Neural cell (in vitro differentiated cells): ENCODE data around the gene ZNF587B. TPM values are rescaled to one million over a fixed set of nuclear protein-coding genes. Genes with fewer than 3 reads are reported as not detected.

Experiments
- H2AFZ ChIP-seq: fragments of 200-600, 300-800 bp; sonication (generic), shearing (Covaris generic); 2 replicates; pipeline ENCODE4 v1.6.0; 2014; ENCODE audit warnings: low read depth, mild to moderate bottlenecking, antibody characterized with exemption, low read length, moderate library complexity
- H3F3A ChIP-seq: fragments of 200-600 bp; shearing (Covaris generic); 2 replicates; pipeline ENCODE4 v1.6.1; 2016; ENCODE audit warnings: mild to moderate bottlenecking, moderate library complexity, mixed read lengths, antibody characterized with exemption, low read length; ENCODE audit not compliant: insufficient read depth, poor library complexity, severe bottlenecking
- H3K27ac ChIP-seq: fragments of 200-600, 300-800 bp; sonication (generic), shearing (Covaris generic); 2 replicates; pipeline ENCODE4 v1.5.1; 2014; ENCODE audit warnings: mild to moderate bottlenecking, low read length, moderate library complexity
- H3K27me3 ChIP-seq: fragments of 300-800, 200-600 bp; sonication (generic), shearing (Covaris generic); 2 replicates; pipeline ENCODE4 v1.6.0; 2014; ENCODE audit warnings: mild to moderate bottlenecking, low read depth, low read length, moderate library complexity; ENCODE audit not compliant: insufficient read depth
- H3K36me3 ChIP-seq: fragments of 300-800, 200-600 bp; sonication (generic), shearing (Covaris generic); 2 replicates; pipeline ENCODE4 v1.5.1; 2014; ENCODE audit warnings: mild to moderate bottlenecking, antibody characterized with exemption, low read length, moderate library complexity; ENCODE audit not compliant: insufficient read depth
- H3K4me2 ChIP-seq: fragments of 300-800, 200-600 bp; sonication (generic), shearing (Covaris generic); 2 replicates; pipeline ENCODE4 v1.6.0; 2014; ENCODE audit warnings: mild to moderate bottlenecking, low read length
- H3K4me3 ChIP-seq: fragments of 300-800, 200-600 bp; sonication (generic), shearing (Covaris generic); 2 replicates; pipeline ENCODE4 v1.5.1; 2014; ENCODE audit warnings: mild to moderate bottlenecking, low read length, moderate library complexity
- H3K79me2 ChIP-seq: fragments of 200-600 bp; shearing (Covaris generic); replicated peaks from 2 replicates; pipeline ENCODE4 v1.6.0; 2014; ENCODE audit warnings: mild to moderate bottlenecking, low read length, moderate library complexity; ENCODE audit not compliant: insufficient read depth
- H3K9ac ChIP-seq: fragments of 300-800, 200-600 bp; sonication (generic), shearing (Covaris generic); 2 replicates; pipeline ENCODE4 v1.6.1; 2016; ENCODE audit warnings: mild to moderate bottlenecking, low read length, mixed read lengths
- H3K9me2 ChIP-seq: fragments of 200-600 bp; shearing (Covaris generic); 2 replicates; pipeline ENCODE4 v1.6.1; 2016; ENCODE audit warnings: mild to moderate bottlenecking, low read length, mixed read lengths; ENCODE audit not compliant: insufficient read depth
- H3K9me3 ChIP-seq: fragments of 200-600, 300-800 bp; sonication (generic), shearing (Covaris generic); 2 replicates; pipeline ENCODE4 v1.6.1; 2016; ENCODE audit warnings: mild to moderate bottlenecking, mixed run types, low read length, moderate library complexity, mixed read lengths
- H4K20me1 ChIP-seq: fragments of 200-600 bp; shearing (Covaris generic); 2 replicates; pipeline ENCODE4 v1.6.1; 2016; ENCODE audit warnings: mild to moderate bottlenecking, mixed run types; ENCODE audit not compliant: insufficient read depth
- EP300 ChIP-seq: fragments of 450-650 bp; conservative IDR thresholded peaks from 2 replicates; pipeline ENCODE4 v1.6.1; 2014; ENCODE audit warnings: antibody characterized with exemption, mild to moderate bottlenecking, moderate library complexity; ENCODE audit not compliant: poor library complexity, severe bottlenecking
- EZH2 ChIP-seq: fragments of 200-600, 300-800 bp; shearing (Covaris generic), sonication (generic); IDR thresholded peaks from 2 replicates; pipeline ENCODE4 v1.6.1; 2014; ENCODE audit warnings: antibody characterized with exemption, low read length, borderline replicate concordance, mild to moderate bottlenecking; ENCODE audit not compliant: insufficient read depth, poor library complexity, severe bottlenecking
- MXI1 ChIP-seq: fragments of 450-650 bp; conservative IDR thresholded peaks from 2 replicates; pipeline ENCODE4 v1.6.1; 2014; ENCODE audit warnings: antibody characterized with exemption, mild to moderate bottlenecking; ENCODE audit not compliant: poor library complexity, severe bottlenecking
- SMC3 ChIP-seq: fragments of 450-650 bp; conservative IDR thresholded peaks from 2 replicates; pipeline ENCODE4 v1.6.1; 2014; ENCODE audit warnings: antibody characterized with exemption, mild to moderate bottlenecking, moderate library complexity; ENCODE audit not compliant: poor library complexity
- TAF1 ChIP-seq: IDR thresholded peaks from 2 replicates; pipeline ENCODE4 v1.6.1; 2012; ENCODE audit warnings: low read depth
- polyA plus RNA-seq: library from polyadenylated mRNA; depleted of rRNA; stranded (reverse); fragments of >200 nt; gene quantifications from 2 replicates; pipeline ENCODE4 v1.2.3, GENCODE V29; 2014
- TF ChIP-seq, protein P1 (sequence below): fragments of 450-650 bp; IDR thresholded peaks from 2 replicates; pipeline ENCODE4 v1.5.1; 2014; ENCODE audit warnings: antibody characterized with exemption, mild to moderate bottlenecking, moderate library complexity; ENCODE audit not compliant: poor library complexity, severe bottlenecking
- TF ChIP-seq, protein P2 (sequence below): IDR thresholded peaks from 2 replicates; pipeline ENCODE4 v1.6.1; 2012; ENCODE audit warnings: borderline replicate concordance

The ZNF587B gene
- polyA plus RNA-seq, 1 donor from 2014 or later: 5.7 TPM

GRCh38 chr19:57887195-57887941 lies 57.3 kb downstream of the ZNF587B start:
- TF ChIP-seq, protein P1, sequence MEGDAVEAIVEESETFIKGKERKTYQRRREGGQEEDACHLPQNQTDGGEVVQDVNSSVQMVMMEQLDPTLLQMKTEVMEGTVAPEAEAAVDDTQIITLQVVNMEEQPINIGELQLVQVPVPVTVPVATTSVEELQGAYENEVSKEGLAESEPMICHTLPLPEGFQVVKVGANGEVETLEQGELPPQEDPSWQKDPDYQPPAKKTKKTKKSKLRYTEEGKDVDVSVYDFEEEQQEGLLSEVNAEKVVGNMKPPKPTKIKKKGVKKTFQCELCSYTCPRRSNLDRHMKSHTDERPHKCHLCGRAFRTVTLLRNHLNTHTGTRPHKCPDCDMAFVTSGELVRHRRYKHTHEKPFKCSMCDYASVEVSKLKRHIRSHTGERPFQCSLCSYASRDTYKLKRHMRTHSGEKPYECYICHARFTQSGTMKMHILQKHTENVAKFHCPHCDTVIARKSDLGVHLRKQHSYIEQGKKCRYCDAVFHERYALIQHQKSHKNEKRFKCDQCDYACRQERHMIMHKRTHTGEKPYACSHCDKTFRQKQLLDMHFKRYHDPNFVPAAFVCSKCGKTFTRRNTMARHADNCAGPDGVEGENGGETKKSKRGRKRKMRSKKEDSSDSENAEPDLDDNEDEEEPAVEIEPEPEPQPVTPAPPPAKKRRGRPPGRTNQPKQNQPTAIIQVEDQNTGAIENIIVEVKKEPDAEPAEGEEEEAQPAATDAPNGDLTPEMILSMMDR: peak; percentile 40
- no peak for TF ChIP-seq TAF1
- Histone ChIP-seq H3K27ac (peak overlapping the region; percentile 85), H3K9me2 (no peaks in the 10 kb centered on the region), H3K4me3 (peak overlapping the region; percentile 80), H3K36me3 (no peaks in the 10 kb centered on the region), H3K9me3 (no peaks in the 10 kb centered on the region), H3K9ac (peak overlapping the region; percentile 82), H3K4me2 (peak overlapping the region; percentile 46), H3F3A (no peaks in the 10 kb centered on the region), H2AFZ (no peak overlapping the region), H4K20me1 (no peaks in the 10 kb centered on the region), H3K27me3 (no peaks in the 10 kb centered on the region), H3K79me2 (peaks cover 32% of the 10 kb centered on the region)

DNA sequence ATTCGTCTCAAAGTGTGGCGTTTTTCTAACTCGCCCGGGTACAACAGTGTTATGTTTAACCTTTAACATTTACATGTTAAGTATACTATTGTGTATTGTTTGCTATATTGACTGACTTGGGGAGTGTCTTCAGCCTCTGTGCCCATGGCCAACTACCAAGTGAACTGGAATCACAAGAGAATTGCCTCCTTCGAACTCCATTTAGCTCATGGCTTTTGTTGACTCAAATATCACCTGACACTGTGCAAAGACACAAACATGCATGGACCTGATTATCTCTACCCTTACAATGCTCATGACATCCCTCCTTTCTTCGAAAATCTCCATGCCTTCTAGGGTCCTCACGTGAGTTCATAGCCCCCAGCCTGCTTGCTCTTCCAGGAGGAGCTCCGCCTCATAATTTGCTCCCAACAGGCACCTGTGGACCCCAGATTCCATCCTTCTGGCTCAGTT lies 58.0 kb downstream of the ZNF587B start:
- Histone ChIP-seq H3K27ac (peak overlapping the region; percentile 85), H3K36me3 (no peaks in the 10 kb centered on the region), H3K9me2 (no peaks in the 10 kb centered on the region), H3K4me2 (peak overlapping the region; percentile 46), H3K4me3 (peak overlapping the region; percentile 80), H3F3A (no peaks in the 10 kb centered on the region), H3K79me2 (peaks cover 32% of the 10 kb centered on the region), H3K9ac (peak overlapping the region; percentile 82), H2AFZ (peak overlapping the region; percentile 53), H4K20me1 (no peaks in the 10 kb centered on the region), H3K27me3 (no peaks in the 10 kb centered on the region), H3K9me3 (no peaks in the 10 kb centered on the region)
- no peak for TF ChIP-seq EZH2
- TF ChIP-seq EP300: no peak
- TF ChIP-seq, protein P2, sequence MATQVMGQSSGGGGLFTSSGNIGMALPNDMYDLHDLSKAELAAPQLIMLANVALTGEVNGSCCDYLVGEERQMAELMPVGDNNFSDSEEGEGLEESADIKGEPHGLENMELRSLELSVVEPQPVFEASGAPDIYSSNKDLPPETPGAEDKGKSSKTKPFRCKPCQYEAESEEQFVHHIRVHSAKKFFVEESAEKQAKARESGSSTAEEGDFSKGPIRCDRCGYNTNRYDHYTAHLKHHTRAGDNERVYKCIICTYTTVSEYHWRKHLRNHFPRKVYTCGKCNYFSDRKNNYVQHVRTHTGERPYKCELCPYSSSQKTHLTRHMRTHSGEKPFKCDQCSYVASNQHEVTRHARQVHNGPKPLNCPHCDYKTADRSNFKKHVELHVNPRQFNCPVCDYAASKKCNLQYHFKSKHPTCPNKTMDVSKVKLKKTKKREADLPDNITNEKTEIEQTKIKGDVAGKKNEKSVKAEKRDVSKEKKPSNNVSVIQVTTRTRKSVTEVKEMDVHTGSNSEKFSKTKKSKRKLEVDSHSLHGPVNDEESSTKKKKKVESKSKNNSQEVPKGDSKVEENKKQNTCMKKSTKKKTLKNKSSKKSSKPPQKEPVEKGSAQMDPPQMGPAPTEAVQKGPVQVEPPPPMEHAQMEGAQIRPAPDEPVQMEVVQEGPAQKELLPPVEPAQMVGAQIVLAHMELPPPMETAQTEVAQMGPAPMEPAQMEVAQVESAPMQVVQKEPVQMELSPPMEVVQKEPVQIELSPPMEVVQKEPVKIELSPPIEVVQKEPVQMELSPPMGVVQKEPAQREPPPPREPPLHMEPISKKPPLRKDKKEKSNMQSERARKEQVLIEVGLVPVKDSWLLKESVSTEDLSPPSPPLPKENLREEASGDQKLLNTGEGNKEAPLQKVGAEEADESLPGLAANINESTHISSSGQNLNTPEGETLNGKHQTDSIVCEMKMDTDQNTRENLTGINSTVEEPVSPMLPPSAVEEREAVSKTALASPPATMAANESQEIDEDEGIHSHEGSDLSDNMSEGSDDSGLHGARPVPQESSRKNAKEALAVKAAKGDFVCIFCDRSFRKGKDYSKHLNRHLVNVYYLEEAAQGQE: no peak
- TF ChIP-seq SMC3: no peak
- TF ChIP-seq MXI1: no peak
